GM18907 (cell line): Measurements from ENCODE around the gene EMC1.
"Not testable (repeated sequence)": the region's sequence is repeated elsewhere in the genome, so short reads cannot be mapped to it uniquely, and the experiment has no call there.

Experiments
- ATAC-seq: cut with Tn5 transposase; IDR thresholded peaks from one replicate; pipeline ENCODE4 v1.9.1; 2021; ENCODE audit warnings: mild to moderate bottlenecking, moderate library complexity; ENCODE audit not compliant: unreplicated experiment

The EMC1 gene

DNA sequence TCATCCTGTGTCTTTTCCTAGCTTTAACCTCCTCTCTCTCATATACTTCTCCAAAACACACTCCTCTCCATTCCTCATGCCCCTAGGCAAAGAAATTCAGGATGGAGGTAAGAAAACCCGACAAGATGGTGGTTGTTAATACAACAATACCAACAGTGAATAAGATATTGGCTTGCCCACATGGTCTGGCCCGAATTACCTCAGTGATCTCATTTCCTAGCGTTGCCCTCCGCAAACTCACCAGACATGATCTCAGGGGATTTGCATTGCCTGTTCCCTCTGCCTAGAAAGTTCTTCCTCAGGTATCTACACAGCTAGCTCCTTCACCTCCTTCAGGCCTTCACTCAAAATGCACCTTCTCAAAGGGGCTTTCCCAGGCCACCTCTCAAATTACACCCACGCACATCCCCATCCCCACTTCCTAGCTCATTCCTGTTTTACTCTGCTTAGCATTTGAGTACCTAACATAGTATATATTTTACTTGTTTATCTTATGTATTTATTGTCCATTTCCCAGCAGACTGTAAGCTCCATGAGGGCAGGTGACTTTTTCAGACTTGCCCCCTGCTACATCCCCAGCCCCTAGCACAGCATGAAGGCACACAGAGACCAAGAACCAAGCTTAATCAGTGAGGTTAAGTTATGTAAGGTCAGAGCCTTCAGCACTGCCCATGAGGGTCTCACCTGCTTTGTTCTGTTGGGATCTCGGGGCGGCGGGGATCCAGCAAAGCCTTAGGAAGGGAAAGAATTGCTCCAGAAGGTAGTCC lies 31.1 kb downstream of the EMC1 start:
- ATAC-seq, result no peak

- ATAC-seq, result no peak
Measured at GRCh38 chr1:19219451-19219850, 31.9 kb downstream of the EMC1 start.

- ATAC-seq, result not testable (repeated sequence)
Measured at GRCh38 chr1:19216585-19216984, 34.7 kb downstream of the EMC1 start.

GRCh38 chr1:19213580-19213979 lies 37.7 kb downstream of the EMC1 start:
- no peak for ATAC-seq

GRCh38 chr1:19212167-19212566 lies 39.2 kb downstream of the EMC1 start:
- no peak for ATAC-seq

DNA sequence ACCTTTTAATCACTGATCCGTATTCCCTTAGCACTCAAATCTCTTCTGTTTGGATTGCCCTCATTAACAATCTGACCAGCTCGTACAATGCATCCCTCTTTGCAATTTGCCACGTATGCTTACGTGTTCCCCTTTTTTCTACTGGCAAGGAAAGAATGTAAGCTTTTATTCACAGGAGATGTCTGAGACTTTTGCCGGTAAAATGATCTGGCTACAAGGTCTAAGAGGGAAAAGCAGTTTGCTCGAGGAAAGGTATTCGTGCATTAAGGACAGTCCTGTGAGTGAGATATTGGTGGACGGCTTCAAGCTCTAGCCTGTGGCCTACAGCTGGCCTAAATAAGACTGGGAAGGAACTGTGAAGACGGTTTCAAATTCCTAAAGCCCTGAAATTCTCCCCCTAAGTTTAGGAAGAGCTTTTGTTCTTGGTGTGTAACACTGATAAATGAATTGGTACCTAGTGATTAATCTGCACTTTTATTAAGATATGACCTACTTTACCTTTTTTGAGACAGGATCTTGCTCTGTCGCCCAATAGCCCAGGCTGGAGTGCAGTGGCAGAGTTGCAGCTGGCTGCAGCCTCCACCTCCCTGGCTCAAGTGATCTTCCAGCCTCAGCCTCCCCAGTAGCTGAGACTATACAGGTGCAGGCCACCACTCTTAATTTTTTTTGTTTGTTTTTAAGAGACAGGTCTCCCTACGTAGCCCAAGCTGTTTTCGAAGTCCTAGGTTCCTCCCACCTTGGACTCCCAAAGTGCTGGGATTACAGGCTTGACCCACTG lies 40.4 kb downstream of the EMC1 start:
- peak; percentile 2 for ATAC-seq

DNA sequence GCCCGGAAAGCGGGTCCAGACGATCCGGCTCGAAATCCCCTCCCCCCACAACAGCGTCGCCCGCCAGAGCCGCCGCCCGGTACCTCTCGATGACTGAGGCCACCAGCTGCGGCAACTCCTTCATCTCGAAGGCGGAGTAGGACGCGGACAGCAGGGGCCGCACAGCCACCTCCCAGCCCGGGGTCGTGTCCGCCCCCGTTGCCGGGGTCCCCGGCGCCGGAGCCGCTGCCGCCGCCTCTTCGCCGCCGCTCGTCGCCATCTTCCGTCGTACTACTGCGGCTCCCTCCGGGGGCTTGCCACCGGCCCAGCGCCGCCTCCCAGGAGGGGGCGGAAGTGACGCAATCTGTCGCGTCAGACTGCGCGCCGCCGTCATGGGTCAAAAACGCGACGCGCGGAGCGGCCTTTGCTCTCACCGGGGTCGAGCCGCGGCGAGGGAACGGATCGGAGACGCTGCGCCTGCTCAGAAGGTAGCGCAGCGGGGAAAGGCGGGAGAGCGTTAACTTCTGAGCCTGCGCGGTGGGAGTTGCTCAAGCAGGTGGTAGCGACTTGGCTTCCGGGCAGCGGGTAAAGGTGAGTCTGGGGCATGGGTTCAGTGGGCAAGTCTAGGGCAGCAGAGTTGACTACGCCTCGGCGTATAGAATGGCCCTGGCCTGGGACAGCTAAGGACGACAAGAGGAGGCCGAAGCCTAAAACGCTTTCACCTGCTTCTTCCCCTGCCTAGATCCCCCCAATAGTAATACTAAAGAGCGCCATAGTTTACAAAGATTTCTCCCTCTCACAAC lies 41.1 kb downstream of the EMC1 start, which contains the start of gene UBR4:
UBR4 (minus strand) TSS at position 277 of the 782 bp plus-strand sequence; CDS start at position 259, 18 bp downstream.
- peak; percentile 75 for ATAC-seq

DNA sequence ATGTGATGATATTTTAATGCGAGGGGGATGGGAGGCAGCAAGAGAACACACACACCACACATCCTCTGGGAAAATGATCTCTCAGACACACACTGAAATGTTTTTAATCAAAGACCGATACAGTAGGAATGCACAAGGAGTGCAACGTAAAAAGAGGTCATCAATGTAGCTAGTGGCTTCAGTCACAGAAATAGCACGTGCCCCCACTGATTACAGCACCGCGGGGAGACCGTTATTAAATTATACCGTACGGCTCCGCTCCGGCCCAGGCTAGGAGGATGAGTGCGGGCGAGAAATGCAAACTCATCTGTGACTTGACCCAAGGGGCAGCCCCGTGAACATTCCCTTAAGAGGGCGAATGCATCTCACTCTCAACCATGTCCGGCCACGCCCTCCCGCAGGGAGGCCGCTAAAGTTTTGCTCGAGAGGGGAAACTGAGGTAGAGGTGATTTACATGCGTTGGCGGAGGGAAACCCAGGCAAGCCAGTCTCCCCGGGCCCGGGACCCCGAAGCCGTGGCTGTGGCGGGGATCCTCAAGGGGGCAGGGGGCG lies 41.8 kb downstream of the EMC1 start:
- ATAC-seq, result peak; percentile 53

- ATAC-seq, result no peak
Measured at GRCh38 chr1:19208710-19209438, 42.5 kb downstream of the EMC1 start.

- ATAC-seq, result no peak
Measured at GRCh38 chr1:19206947-19207346, 44.4 kb downstream of the EMC1 start.

- ATAC-seq, result no peak
Measured at GRCh38 chr1:19205845-19206244, 45.5 kb downstream of the EMC1 start.

DNA sequence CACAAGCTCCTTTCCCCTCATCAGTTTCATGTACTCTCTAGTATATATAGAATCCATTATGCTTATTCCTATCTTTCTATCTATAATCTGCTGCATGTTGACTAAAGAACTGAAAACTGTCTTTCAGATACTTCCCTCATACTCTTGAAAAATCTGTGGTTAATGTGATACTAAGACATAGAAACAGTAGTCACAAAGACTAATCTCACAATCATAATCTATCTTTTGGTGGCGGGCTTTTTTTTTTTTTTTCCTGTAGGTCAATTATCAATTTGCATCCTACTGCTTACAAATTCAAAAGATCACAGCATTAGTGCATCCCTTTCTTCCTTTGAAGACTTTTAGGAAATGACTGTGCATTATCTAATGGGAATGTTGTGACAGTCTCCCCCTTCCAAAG lies 45.9 kb downstream of the EMC1 start:
- ATAC-seq, result no peak

DNA sequence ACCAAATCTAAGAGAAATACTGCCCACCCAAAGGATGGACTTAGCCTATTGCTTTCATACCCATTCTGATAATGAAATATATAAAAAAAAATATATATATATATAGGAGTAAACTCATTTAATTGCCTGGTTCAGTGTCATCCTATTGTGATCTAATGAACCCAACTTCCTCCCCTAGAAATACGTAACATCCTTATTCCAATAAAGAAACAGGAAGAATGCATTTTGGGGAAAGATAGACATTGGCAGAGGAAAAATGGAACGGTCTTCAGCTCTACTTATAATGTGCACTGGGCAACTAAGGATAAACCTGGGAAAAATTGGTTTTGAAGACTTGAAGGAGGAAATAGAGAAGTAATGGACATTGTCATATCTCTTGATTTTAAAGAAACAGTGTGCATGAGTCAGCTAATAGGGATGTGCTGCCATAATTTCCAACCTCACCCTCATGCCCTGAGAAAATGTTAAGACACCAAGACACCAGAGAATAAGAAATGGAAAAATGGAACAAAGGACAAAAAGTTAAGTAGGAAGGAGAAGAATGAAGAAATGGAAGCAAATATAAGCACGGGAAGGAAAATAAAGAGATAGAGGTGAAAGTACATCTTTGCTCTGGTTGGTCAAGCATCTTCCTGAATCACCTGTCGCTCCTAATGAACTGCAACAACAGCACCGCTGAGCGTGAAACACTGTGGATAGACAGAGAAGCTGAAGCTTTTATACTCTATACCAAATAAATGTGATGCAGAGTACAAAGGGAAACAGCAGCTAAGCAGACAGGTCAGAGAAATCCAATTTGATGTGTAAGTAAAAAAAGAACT lies 46.7 kb downstream of the EMC1 start:
- no peak for ATAC-seq

DNA sequence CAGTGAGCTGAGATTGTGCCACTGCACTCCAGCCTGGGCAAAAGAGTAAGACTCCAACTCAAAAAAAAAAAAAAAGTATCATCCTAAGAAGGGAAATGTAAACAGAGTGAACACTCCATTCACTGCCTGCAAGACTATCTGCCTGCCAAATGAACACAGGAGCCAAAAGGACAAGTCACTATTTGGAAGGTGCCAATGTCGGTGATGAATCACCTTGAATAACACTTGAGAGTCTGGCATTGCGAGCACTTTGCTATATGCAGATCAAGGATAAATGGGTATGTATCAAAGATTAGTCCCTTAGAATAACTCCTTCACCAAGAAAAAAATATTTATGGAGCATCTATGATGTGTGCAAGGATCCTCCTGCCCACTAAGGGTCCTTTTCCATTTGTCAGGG lies 47.9 kb downstream of the EMC1 start:
- no peak for ATAC-seq

DNA sequence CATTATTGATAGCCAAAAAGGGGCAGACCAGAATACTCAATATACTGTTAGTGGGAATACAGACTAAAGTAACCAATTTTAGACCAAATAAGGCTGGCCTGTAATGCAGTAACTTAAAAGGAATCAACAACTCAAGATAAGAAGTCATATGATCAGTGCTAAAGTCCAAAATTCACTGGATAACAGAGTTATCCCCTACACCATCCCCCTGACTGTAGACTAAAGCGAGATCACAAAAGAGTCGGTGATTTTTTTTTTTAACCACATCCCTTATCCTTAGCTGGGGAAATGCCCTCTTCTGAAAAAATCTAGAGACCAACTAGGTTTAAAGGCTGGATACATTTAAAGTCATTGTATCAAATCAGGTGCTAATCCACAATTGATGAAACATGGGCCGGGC lies 48.9 kb downstream of the EMC1 start:
- no peak for ATAC-seq

GRCh38 chr1:19199969-19200604 lies 51.2 kb downstream of the EMC1 start:
- no peak for ATAC-seq

DNA sequence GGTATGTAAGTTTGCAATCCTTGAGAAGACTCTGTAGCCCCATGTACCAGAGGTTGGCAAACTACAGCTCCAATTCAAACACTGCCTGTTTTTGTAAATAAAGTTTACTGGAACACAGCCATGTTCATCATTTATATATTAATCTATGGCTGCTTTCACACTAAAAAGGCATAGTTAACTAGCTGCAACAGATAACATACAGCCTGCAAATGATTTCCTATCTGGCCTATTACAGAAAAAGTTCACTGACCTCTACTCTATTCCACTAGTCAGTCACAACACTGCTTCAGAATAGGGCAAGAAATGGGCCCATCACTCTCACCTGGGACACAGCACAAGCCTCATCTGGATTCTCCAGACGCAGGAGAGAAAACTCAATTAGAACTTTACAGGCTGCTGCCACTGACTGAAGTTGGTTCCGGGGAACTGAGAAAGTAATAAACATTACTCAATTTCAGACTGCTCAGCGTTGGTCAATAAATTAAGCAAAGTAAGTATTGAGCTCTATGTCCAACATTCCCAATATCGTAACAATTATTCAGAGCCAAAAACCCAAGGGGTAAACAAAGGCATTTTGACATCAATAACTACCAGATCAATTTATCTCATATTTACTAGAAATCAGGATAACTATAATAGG lies 51.9 kb downstream of the EMC1 start:
- no peak for ATAC-seq

- ATAC-seq, result no peak
Measured at GRCh38 chr1:19198820-19199219, 52.5 kb downstream of the EMC1 start.

- ATAC-seq, result no peak
Measured at GRCh38 chr1:19197845-19198244, 53.5 kb downstream of the EMC1 start.
